Measurements from ENCODE around the gene NEK4.

NEK4 gene

GRCh38 chr3:52770496-52771333 is at the start of gene NEK4:
Gene NEK4, minus strand, starts transcription at chr3:52770940. Its CDS starts 194 bp downstream, at chr3:52770746.
- peak; percentile 93 for DNase-seq

DNA sequence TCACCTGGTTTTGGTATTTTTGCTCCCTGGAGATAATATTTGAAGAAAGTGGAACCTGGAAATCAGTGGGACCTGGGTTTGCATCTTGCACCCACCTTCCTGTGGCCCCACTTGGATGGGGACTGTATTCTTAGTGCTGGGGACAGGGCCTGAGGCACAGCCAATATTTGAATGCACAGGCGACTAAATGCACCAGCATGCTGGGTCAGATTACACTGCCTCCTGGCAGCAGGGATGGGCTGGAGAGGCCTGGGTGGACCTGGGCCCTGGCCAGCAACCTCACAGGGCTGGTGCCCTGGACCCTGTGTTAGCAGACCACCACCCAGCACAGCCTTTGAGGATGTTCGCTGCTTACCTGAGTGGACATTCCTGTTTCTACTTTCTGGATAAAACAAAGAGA is 49.2 kb upstream of the NEK4 start:
- no peak for DNase-seq

- no peak for DNase-seq
These were observed 47.1 kb upstream of the NEK4 start for GRCh38 chr3:52817860-52818259.

- no peak for DNase-seq
These were observed 46.5 kb upstream of the NEK4 start for GRCh38 chr3:52817221-52817620.

DNA sequence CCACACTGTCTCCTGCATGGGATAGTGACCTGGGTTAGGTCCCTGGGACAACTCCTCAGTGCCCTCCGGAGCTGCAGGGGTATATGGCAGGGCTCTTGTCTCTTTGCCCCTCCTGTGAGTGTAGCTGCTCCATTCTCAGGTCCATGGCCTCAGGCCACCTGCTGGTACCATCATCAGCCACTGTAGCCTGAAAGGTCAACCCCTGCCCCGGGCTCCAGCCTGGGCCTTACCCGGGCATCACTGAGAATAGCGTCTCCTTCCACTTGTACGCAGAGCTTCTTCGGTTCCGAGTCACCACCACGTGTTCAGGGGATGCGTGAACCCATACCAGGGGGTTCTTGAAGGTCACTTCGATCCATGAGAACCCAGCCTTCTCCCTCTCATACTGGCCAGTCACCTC is 45.9 kb upstream of the NEK4 start:
- no peak for DNase-seq

DNA sequence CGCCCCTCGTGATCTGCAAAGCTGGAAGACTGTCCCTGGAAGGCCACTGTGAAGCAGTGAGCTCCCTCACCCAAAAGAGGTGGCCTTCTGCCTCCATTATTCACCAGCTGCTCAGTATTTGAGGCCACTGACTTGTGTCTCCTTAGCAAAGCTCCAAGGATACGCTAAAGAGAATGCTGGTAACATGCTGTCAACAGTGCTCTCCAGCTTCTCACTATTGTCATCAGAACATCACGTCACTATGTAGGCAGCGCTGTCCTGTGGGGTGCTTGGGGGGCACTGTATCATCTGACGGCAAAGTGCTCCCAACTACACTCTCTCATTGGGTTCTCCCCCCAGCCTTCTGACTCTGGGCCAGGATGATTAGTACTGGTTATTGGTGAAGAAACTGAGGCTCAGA is 45.5 kb upstream of the NEK4 start:
- DNase-seq = no peak

DNA sequence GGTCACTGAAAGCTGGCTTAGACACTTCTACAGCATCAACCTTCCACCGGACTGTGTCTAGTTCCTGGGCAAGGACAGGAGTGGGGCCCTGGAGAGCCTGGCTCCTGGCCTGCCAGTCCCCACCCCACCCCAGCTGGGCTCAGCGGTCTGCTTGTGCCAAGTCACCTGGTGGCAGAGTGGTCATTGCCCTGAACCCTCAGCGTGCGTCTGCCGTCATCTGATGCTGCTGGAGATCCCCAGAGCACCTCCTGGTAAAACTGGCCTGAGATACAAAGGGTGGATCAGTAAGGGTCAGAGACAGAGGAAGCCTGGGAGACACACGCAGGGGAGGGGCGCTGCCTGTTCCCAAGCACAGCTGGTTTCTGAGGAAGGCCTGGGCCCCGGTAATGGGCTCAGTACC is 43.1 kb upstream of the NEK4 start:
- no peak for DNase-seq

- no peak for DNase-seq
These were observed 40.8 kb upstream of the NEK4 start for GRCh38 chr3:52811452-52812011.

- DNase-seq = no peak
These were observed 40.2 kb upstream of the NEK4 start for GRCh38 chr3:52810923-52811322.

- DNase-seq = no peak
These were observed 39.1 kb upstream of the NEK4 start for GRCh38 chr3:52809662-52810377.

DNA sequence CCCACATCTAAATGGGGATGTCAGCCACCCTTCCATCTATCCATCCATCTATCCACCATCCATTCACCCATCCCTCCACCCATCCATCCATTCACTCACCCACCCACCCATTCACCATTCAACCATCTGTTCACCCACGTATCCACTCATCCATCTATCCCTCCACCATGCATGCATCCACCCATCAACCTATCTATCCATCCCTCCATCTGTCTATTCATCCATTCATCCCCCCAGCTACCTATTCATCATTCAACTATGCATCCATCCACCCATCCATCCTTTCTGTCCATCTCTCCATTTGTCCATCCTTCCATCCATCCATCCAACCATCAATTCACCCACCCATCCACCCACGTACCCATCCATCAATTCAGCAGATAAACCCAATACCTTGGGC is 38.4 kb upstream of the NEK4 start:
- DNase-seq = no peak

DNA sequence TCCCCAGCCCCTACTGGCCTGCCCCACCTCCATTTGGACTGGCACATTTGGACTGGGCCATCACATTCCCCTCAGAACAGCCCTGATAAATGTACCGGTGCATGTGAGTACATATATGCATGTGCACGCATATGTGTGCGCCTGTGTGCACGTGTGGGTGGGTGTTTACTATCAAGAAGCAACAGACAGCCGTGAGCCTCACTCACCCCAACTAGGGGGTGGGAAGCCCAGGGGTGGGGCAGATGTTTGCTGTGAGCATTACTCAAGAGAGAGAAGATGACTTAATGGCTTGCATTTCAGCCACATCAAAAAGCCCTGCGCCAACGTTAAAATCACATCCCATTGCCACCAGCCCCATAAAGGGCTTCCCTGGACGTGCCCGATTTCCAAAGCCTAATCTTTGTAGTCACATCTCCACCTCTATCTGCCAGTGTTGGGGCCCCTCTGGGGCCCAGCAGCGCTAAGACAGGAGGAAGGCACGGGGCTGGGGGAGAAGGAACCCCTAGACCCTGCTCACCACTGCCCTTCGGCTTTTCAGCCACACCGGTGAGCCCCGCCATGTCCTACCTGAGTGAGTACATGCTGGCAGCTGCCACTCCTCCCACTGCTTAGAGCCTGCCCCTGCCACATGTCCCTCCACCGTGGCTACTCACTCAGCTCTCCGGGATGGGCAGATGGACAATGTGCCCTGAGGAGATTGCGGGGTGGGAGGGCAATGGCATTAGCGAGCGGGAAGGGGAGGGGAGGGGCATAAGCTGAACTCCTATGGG is 34.7 kb upstream of the NEK4 start:
- no peak for DNase-seq

DNA sequence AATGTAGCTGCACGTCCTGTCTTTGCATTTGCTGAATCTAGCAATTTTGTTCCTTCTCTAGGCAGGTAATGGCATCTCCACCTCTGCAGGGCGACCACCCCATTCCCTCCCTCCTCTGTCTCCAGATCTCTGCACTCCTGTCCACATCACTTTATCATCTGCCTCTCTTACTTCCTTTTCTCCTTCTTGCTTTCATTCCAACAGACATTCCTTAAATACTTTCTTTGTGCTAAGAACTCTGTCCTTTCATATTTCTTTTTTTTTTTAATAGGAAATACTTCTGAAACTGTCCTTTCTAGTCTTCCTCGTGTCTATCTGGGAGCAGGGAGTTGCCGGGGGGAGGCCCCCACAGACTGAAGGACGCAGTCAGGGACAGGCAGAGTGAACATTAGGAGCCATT is 31.1 kb upstream of the NEK4 start:
- DNase-seq = no peak

GRCh38 chr3:52800079-52800478 is 29.3 kb upstream of the NEK4 start:
- no peak for DNase-seq

- no peak for DNase-seq
These were observed 28.3 kb upstream of the NEK4 start for GRCh38 chr3:52798978-52799476.

DNA sequence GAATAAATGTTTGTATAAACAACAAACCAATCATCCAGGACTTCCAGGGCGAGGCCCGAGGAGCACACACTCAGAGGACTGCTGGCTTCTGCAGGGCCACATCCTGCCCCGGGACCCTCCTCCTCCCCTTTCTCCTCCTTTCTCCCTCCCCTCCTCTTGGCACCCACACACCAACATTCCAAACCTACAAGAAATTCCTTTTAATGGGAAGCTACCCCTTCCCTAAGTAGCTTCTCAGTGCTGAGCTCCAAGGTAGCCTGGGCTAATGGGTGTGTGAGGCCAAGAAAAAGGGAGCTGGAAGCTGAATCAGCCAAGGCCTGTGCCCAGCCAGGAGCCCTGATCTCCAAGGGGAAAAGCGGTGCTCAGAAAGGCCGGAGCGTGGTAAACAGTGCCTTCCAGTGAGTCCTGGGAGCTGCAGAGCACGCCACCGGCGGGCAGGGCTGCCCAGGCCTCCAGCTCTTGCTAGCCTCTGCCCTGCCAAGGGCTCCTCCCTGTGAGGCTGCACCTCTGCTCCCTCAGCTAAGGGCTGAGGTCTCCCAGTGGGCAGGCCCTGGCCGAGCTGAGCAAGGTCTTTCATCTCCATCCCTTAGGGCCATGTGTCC is 27.7 kb upstream of the NEK4 start:
- DNase-seq = no peak

DNA sequence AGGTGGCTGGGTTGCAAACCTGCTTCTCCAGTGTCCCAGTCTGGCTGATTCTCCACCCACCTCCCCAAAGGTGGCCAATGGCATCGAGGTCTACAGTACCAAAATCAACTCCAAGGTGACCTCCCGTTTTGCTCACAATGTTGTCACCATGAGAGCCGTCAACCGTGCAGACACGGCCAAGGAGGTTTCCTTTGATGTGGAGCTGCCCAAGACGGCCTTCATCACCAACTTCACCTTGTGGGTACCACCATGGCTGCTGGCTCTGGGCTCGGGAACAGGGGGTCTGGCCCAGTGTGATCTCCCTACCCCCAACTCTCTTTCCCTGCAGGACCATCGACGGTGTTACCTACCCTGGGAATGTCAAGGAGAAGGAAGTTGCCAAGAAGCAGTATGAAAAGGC is 25.7 kb upstream of the NEK4 start:
- DNase-seq = no peak

DNA sequence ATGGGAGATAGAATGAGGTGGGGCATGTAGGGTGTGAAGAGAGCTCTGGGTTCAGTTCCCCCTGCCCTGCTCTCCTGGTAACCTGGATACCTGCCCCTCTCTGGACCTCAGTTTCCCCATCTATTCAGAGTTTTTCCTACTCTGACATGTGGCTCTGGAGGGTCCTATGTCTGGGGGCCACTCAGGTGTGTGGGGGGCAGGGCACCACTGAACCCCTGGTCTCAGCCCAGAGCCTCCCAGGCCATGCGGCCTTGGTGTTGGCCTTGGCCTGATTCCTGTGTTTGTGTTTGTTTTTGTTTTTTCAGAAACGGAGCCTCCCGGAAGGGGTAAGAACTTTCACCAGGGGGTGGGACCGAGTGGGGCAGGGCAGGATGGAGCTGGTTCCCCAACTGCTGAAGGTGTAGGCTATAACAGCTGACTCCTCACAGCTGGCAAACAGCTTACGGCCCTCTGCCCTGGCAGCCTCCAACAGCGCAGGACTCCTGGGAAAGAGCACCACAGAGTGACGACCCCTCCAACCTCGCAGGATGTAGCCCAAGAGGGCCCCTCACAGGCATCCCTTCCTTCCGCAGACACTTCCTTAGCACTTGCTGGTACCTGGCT is 24.7 kb upstream of the NEK4 start:
- no peak for DNase-seq

DNA sequence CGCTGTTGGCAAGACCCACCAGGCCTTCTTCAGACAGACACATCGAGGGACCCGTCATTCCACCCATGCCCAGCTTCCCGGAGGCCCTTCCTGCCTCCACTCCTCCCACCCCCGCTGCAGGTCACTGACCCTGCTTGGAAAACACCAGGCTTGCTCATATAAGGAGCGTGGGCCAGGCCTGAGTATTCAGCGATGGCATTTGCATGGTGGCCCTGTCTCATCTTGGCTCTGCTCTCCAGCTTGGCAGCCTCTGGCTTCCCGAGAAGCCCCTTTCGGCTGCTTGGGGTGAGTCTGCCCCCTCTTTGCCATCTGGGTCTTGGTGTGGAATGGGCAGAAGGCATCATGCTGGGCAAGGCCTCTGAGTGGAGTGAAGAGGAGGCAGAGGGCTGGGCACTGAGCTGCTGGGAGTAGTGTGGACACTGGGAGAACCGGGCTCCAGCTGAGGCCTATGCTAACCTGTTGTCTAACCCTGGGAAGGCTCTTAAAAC is 23.9 kb upstream of the NEK4 start, which contains the start of gene ITIH3:
Gene ITIH3, plus strand, starts transcription at position 185 of the 488 bp plus-strand sequence. Its CDS starts 8 bp downstream, at position 193.
- no peak for DNase-seq

GRCh38 chr3:52793702-52794611 is 23.2 kb upstream of the NEK4 start:
- no peak for DNase-seq
